Measurements from ENCODE around the gene PSEN1. TPM values are rescaled to one million over a fixed set of nuclear protein-coding genes. Genes with fewer than 3 reads are reported as not detected.

Gene PSEN1
- total RNA-seq, 1 experiment from 2014 or later, result 26.9 TPM

DNA sequence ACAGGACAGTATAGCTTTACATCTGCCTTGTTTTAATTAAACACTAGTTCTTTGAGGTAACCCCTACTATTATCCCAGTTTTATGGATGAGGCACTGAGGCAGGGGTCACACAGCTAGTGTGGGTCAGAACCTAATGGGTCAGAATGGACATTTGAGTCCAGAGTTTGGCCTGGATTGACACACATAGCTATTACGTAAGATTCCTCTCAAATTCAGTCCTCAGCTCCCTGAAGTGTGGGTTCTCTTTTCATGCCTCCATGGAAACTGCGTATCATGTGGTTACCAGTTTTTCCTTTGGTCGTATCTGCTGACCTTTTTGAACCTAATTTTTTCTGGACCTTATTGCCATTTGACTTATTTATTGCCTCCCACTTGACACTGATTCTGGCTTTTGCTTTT, 40.4 kb downstream of the PSEN1 start:
- Histone ChIP-seq H3K27ac (ENCODE audit: low read depth, low read length) (no peak overlapping the region), H3K9me2 (ENCODE audit: insufficient read depth) (no peaks in the 10 kb centered on the region), H2AFZ (ENCODE audit: low read depth, low read length, poor library complexity, severe bottlenecking) (no peak overlapping the region), H4K20me1 (ENCODE audit: insufficient read depth) (no peaks in the 10 kb centered on the region), H3K27me3 (ENCODE audit: insufficient read depth, low read length) (no peaks in the 10 kb centered on the region), H3K36me3 (ENCODE audit: control insufficient read depth in 1 of 2, insufficient read depth in 2 of 2, low read length in 2 of 2) (peaks cover 15 to 18% of the 10 kb centered on the region in 2 experiments), H3K4me3 (replicated peaks in 1 of 2; ENCODE audit: low read depth in 1 of 2, low read length in 2 of 2) (no peak overlapping the region), H3K4me2 (ENCODE audit: low read length) (no peak overlapping the region), H3K9ac (ENCODE audit: low read length) (no peak overlapping the region), H3K79me2 (ENCODE audit: insufficient read depth, low read length) (no peaks in the 10 kb centered on the region), H3K9me3 (ENCODE audit: control insufficient read depth in 1 of 2, insufficient read depth in 1 of 2, low read depth in 1 of 2, low read length in 2 of 2) (no peaks in the 10 kb centered on the region), H3K4me1 (ENCODE audit: control insufficient read depth in 1 of 2, insufficient read depth in 2 of 2, low read length in 2 of 2) (no peaks in the 10 kb centered on the region)
- ChIA-PET CTCF (interaction anchor here (1.5 kb wide), 1 partner anchor 296 kb away, joined by 3 read pairs; no protein-coding TSS in a partner anchor), POLR2A (no interaction called here), RAD21 (ENCODE audit: low non-redundant PET in 1 of 2, low total read pairs in 2 of 2, uncharacterized antibody in 2 of 2, unreplicated experiment in 2 of 2) (no interaction called here)
- BruUV-seq (replicated peaks), result no TSS peak
- intact Hi-C loops (cut with micrococcal nuclease), result no loop called here
- TF ChIP-seq SP1 (IDR thresholded peaks at IDR 0.05; ENCODE audit: low read depth) (no peak), RAD21 (IDR thresholded peaks at IDR 0.05; ENCODE audit: low read depth) (no peak), ZFX (IDR thresholded peaks at IDR 0.05) (no peak), FOSL1 (IDR thresholded peaks at IDR 0.05; ENCODE audit: low read depth) (no peak)
- DNase-seq (ENCODE audit: low read depth, low spot score), result no peak
- ATAC-seq, result no peak

GRCh38 chr14:73180385-73180805, 44.1 kb downstream of the PSEN1 start:
- RAD21 ChIA-PET (ENCODE audit: low non-redundant PET in 1 of 2, low total read pairs in 2 of 2, uncharacterized antibody in 2 of 2, unreplicated experiment in 2 of 2), result no interaction called here
- POLR2A ChIA-PET, result no interaction called here
- Histone ChIP-seq H3K27me3 (ENCODE audit: insufficient read depth, low read length) (no peaks in the 10 kb centered on the region), H3K4me2 (ENCODE audit: low read length) (no peak overlapping the region), H3K9me2 (ENCODE audit: insufficient read depth) (no peaks in the 10 kb centered on the region), H2AFZ (ENCODE audit: low read depth, low read length, poor library complexity, severe bottlenecking) (no peak overlapping the region), H3K9ac (ENCODE audit: low read length) (no peak overlapping the region), H3K27ac (ENCODE audit: low read depth, low read length) (no peak overlapping the region), H3K36me3 (ENCODE audit: control insufficient read depth in 1 of 2, insufficient read depth in 2 of 2, low read length in 2 of 2) (peaks cover 2 to 7% of the 10 kb centered on the region in 2 experiments; a peak in 3 of 4 replicates), H3K4me3 (replicated peaks in 1 of 2; ENCODE audit: low read depth in 1 of 2, low read length in 2 of 2) (no peak overlapping the region), H3K4me1 (ENCODE audit: control insufficient read depth in 1 of 2, insufficient read depth in 2 of 2, low read length in 2 of 2) (no peaks in the 10 kb centered on the region), H3K9me3 (ENCODE audit: control insufficient read depth in 1 of 2, insufficient read depth in 1 of 2, low read depth in 1 of 2, low read length in 2 of 2) (no peaks in the 10 kb centered on the region), H4K20me1 (ENCODE audit: insufficient read depth) (no peaks in the 10 kb centered on the region), H3K79me2 (ENCODE audit: insufficient read depth, low read length) (no peaks in the 10 kb centered on the region)
- BruUV-seq (replicated peaks), result no TSS peak
- no peak for TF ChIP-seq CBX3 (IDR thresholded peaks at IDR 0.05; ENCODE audit: low read depth)
- TF ChIP-seq TCF7L2 (IDR thresholded peaks at IDR 0.05; ENCODE audit: borderline replicate concordance, extremely low read depth, insufficient read depth, insufficient read length), result no peak
- TF ChIP-seq SIN3A (IDR thresholded peaks at IDR 0.05; ENCODE audit: low read depth), result no peak
- no peak for TF ChIP-seq JUND (IDR thresholded peaks at IDR 0.05)
- no peak for TF ChIP-seq RAD21 (IDR thresholded peaks at IDR 0.05; ENCODE audit: low read depth)
- no peak for TF ChIP-seq SRF (IDR thresholded peaks at IDR 0.05; ENCODE audit: low read depth)
- no peak for TF ChIP-seq ZFX (IDR thresholded peaks at IDR 0.05)
- TF ChIP-seq, protein P1, sequence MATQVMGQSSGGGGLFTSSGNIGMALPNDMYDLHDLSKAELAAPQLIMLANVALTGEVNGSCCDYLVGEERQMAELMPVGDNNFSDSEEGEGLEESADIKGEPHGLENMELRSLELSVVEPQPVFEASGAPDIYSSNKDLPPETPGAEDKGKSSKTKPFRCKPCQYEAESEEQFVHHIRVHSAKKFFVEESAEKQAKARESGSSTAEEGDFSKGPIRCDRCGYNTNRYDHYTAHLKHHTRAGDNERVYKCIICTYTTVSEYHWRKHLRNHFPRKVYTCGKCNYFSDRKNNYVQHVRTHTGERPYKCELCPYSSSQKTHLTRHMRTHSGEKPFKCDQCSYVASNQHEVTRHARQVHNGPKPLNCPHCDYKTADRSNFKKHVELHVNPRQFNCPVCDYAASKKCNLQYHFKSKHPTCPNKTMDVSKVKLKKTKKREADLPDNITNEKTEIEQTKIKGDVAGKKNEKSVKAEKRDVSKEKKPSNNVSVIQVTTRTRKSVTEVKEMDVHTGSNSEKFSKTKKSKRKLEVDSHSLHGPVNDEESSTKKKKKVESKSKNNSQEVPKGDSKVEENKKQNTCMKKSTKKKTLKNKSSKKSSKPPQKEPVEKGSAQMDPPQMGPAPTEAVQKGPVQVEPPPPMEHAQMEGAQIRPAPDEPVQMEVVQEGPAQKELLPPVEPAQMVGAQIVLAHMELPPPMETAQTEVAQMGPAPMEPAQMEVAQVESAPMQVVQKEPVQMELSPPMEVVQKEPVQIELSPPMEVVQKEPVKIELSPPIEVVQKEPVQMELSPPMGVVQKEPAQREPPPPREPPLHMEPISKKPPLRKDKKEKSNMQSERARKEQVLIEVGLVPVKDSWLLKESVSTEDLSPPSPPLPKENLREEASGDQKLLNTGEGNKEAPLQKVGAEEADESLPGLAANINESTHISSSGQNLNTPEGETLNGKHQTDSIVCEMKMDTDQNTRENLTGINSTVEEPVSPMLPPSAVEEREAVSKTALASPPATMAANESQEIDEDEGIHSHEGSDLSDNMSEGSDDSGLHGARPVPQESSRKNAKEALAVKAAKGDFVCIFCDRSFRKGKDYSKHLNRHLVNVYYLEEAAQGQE (IDR thresholded peaks at IDR 0.05; ENCODE audit: low read depth), result no peak
- no peak for TF ChIP-seq SP1 (IDR thresholded peaks at IDR 0.05; ENCODE audit: low read depth)
- TF ChIP-seq EZH2 (IDR thresholded peaks at IDR 0.05), result no peak
- TF ChIP-seq ZNF274 (IDR thresholded peaks at IDR 0.05; ENCODE audit: low read depth, low read length), result no peak
- no peak for TF ChIP-seq POLR2A (IDR thresholded peaks at IDR 0.05; ENCODE audit: borderline replicate concordance, extremely low read depth, insufficient read depth, insufficient read length)
- no peak for TF ChIP-seq CEBPB (IDR thresholded peaks at IDR 0.05; ENCODE audit: low read depth)
- TF ChIP-seq ATF3 (IDR thresholded peaks at IDR 0.05), result no peak
- TF ChIP-seq ELF1 (IDR thresholded peaks at IDR 0.05; ENCODE audit: borderline replicate concordance, low read depth), result no peak
- no peak for TF ChIP-seq EZH2phosphoT487 (IDR thresholded peaks at IDR 0.05; ENCODE audit: borderline replicate concordance)
- intact Hi-C loops (cut with micrococcal nuclease), result no loop called here
- ATAC-seq (no peak), DNase-seq (ENCODE audit: low read depth, low spot score) (no peak)
- CTCF ChIA-PET, result no interaction called here

All from HCT116 (cell line).